Activated T-cell treated with anti-CD3 and anti-CD28 coated beads, Interleukin-2, amount 50 U/mL, for 4 hours (primary cell): ENCODE results near the gene KCTD19. TPM values are rescaled to one million over a fixed set of nuclear protein-coding genes. Genes with fewer than 3 reads are reported as not detected.

Experiments
- ATAC-seq, 2 donors: fragments of 200-7000 bp; cut with Tn5 transposase; one replicate each; pipeline ENCODE4 v1.10.0; 2021
- DNase-seq: peaks from one replicate; pipeline ENCODE4 v3.0.0-alpha.2; 2020
- H3K27me3 Mint-ChIP-seq: one replicate; pipeline ENCODE4 v1.8.0; 2021; ENCODE audit warnings: low read depth, mixed read lengths
- H3K36me3 Mint-ChIP-seq: one replicate; pipeline ENCODE4 v1.8.0; 2022; ENCODE audit warnings: mixed read lengths; ENCODE audit not compliant: insufficient read depth
- H3K4me1 Mint-ChIP-seq: one replicate; pipeline ENCODE4 v1.8.0; 2021; ENCODE audit warnings: low read depth, mixed read lengths
- H3K4me3 Mint-ChIP-seq: one replicate; pipeline ENCODE4 v1.8.0; 2021; ENCODE audit warnings: mild to moderate bottlenecking, moderate library complexity, mixed read lengths
- H3K9me3 Mint-ChIP-seq: one replicate; pipeline ENCODE4 v1.8.0; 2021; ENCODE audit warnings: mixed read lengths
- total RNA-seq, 3 donors: library from RNA; stranded (reverse); gene quantifications; one replicate each; pipeline ENCODE4 v1.2.1, GENCODE V29; 2021

The KCTD19 gene
- total RNA-seq, 3 donors from 2014 or later: 0.16 to 0.66 TPM; not detected in 1

DNA sequence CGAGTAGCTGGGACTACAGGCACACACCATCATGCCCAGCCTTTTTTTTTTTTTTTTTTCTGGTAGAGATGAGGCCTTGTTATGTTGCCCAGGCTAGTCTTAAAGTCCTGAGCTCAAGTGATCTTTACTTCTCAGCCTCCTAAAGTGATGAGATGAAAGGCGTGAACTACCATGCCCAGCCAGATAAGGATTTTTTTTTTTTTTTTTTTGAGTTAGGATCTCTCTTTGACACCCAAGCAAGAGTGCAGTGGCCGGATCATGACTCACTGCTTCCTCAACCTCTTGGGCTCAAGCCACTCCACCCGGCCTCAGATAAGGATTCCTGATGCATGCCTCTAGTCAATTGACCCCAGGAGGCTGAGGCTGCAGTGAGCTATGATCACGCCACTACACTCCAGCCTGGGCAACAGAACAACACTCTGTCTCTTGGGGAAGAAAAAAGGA, 58.4 kb downstream of the KCTD19 start:
- no peaks in the 10 kb centered on the region for H3K4me1 Mint-ChIP-seq
- no peaks in the 10 kb centered on the region for H3K9me3 Mint-ChIP-seq

DNA sequence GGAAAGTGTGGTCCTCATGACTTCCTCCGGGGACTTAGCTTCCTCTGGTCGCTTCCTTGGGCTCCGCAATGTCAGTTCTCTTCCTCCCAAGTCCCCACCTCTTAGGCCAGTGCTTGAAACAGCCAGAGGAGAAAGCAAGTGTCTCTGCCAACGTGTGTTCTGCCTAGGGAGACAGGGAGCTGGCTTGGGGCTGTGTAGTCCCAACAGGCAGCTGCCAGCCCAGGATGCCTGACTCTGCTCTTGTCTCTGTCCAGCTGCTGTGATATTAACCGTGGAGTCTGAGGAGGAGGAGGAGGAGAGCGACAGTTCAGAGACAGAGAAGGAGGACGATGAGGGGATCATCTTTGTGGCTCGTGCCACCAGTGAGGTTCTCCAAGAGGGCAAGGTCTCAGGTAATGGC, 60.7 kb downstream of the KCTD19 start:
- DNase-seq (no peak), ATAC-seq (no peak)
- Mint-ChIP-seq H3K36me3 (no peaks in the 10 kb centered on the region), H3K27me3 (peaks cover 12% of the 10 kb centered on the region), H3K4me1 (no peaks in the 10 kb centered on the region), H3K4me3 (no peak overlapping the region), H3K9me3 (no peaks in the 10 kb centered on the region)

More for the DNA sequence above, 58.4 kb downstream of the KCTD19 start:
- DNase-seq (no peak), ATAC-seq (no peak)
- no peaks in the 10 kb centered on the region for H3K36me3 Mint-ChIP-seq
- H3K27me3 Mint-ChIP-seq: peaks cover 6% of the 10 kb centered on the region
- no peak overlapping the region for H3K4me3 Mint-ChIP-seq

DNA sequence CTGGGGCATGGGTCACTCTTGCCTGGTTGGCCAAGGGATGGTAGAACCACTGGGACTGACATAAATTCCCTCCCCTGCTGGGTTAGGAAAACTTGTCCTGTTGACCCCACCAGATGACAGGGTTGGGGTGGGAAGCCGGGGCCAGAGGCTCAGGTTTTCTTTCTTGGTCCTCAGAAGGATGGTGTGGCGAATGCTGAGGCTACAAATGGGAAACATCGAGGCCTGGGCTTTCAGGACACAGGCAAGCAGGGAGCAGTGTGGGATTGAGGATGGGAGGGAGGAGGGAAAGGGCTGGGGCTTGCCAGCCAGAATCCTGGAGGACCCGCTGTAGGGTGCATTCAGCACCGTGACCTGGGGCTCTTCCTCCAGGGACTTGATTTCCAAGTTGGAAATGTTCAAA, 61.7 kb downstream of the KCTD19 start:
- ATAC-seq (no peak), DNase-seq (no peak)

DNA sequence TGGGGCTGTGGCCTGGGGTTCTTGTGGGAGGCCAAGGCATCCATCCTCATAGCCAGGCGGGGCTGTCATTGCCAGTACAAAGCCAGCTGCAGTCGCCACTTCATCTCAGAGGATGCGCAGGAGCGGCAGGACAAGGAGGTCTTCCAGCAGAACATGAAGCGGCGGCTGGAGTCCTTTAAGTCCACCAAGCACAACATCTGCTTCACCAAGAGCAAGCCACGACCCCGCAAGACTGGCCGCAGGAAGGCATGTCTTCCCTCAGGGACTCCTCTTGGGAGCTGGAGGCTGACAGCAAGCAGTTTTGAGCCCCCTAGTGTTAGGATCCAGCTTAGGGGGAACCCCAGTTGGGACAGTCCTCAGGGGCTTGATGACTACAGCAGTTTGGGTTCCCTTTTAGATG, 62.3 kb downstream of the KCTD19 start:
- ATAC-seq (no peak), DNase-seq (no peak)
- Mint-ChIP-seq H3K36me3 (no peaks in the 10 kb centered on the region), H3K4me3 (no peak overlapping the region), H3K9me3 (no peaks in the 10 kb centered on the region), H3K4me1 (no peaks in the 10 kb centered on the region), H3K27me3 (peaks cover 15% of the 10 kb centered on the region)

More for the DNA sequence above, 61.7 kb downstream of the KCTD19 start:
- no peak overlapping the region for H3K4me3 Mint-ChIP-seq
- no peaks in the 10 kb centered on the region for H3K4me1 Mint-ChIP-seq
- H3K9me3 Mint-ChIP-seq: no peaks in the 10 kb centered on the region
- H3K27me3 Mint-ChIP-seq: peaks cover 15% of the 10 kb centered on the region
- no peaks in the 10 kb centered on the region for H3K36me3 Mint-ChIP-seq

DNA sequence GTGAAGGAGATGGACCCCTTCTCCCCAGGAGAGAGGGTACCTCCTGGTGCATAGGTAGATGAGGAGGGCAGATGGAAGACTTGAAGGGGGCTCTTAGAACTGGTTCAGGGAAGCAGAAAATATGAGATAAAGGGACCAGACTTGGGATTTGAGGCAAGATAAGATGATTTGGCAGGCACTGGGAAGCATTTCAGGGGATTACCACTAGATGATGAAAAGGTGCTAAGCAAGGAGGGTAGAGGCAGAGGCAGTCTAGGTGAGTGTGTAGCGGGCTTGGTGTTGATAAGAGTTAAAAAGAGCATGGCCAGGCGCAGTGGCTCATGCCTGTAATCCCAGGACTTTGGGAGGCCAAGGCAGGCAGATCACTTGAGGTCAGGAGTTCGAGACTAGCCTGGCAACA, 63.3 kb downstream of the KCTD19 start:
- Mint-ChIP-seq H3K36me3 (no peaks in the 10 kb centered on the region), H3K27me3 (peaks cover 15% of the 10 kb centered on the region), H3K4me1 (no peaks in the 10 kb centered on the region), H3K9me3 (no peaks in the 10 kb centered on the region), H3K4me3 (no peak overlapping the region)
- ATAC-seq (no peak), DNase-seq (no peak)

DNA sequence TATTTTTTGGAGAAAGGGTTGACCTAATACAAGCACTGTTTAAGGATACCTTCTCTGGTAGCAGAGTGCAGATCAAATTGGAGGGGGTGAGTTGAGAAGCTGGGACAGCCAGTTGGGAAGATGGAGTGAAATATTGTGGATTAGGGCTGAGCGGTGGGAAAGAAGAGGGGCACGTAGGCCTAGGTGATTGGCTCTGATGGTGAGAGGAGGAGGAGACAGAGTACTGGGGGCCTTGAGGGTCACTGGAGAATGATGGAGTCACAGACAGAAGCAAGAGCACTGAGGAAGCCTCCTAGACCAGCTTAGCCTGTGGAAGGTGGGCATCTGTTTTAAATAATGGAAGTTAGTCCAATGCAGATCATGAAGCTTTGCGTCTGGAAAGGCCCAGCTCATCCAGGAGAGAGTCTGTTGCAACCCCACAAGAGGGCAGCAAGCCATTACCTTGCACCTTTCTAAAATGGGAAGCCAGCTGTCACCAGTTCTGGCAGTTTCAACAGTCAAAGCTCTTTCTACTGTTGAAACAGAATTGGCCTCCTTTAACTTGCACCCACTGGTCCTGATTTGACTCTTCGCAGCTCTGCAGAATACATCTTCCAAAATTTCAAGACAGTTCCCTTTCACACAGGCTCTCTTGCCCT, 66.0 kb downstream of the KCTD19 start:
- Mint-ChIP-seq H3K27me3 (peaks cover 24% of the 10 kb centered on the region), H3K36me3 (no peaks in the 10 kb centered on the region), H3K4me1 (no peaks in the 10 kb centered on the region), H3K4me3 (no peak overlapping the region), H3K9me3 (no peaks in the 10 kb centered on the region)
- DNase-seq (no peak), ATAC-seq (no peak)

DNA sequence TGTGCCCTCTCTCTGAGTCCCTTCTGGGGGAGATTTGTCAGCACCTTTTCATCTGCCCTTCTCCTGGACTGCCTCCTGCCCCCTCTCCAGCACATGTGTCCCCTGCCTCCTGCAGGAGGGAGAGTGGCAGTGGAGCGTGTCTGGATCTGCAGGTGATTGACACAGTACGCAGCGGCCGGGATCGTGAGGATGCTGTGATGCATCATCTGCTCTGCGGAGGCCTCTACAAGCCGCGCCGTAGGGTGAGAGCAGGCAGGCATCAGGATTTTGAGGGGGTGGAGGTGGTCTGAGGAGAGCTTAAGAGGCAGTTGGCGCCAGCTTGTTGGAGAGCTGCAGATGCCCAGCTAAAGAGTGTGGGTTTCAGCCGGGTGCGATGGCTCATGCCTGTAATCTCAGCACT, 66.8 kb downstream of the KCTD19 start:
- no peaks in the 10 kb centered on the region for H3K4me1 Mint-ChIP-seq
- no peaks in the 10 kb centered on the region for H3K9me3 Mint-ChIP-seq
- ATAC-seq: no peak
- H3K27me3 Mint-ChIP-seq: peaks cover 24% of the 10 kb centered on the region
- H3K36me3 Mint-ChIP-seq: no peaks in the 10 kb centered on the region
- DNase-seq: no peak
- no peak overlapping the region for H3K4me3 Mint-ChIP-seq

DNA sequence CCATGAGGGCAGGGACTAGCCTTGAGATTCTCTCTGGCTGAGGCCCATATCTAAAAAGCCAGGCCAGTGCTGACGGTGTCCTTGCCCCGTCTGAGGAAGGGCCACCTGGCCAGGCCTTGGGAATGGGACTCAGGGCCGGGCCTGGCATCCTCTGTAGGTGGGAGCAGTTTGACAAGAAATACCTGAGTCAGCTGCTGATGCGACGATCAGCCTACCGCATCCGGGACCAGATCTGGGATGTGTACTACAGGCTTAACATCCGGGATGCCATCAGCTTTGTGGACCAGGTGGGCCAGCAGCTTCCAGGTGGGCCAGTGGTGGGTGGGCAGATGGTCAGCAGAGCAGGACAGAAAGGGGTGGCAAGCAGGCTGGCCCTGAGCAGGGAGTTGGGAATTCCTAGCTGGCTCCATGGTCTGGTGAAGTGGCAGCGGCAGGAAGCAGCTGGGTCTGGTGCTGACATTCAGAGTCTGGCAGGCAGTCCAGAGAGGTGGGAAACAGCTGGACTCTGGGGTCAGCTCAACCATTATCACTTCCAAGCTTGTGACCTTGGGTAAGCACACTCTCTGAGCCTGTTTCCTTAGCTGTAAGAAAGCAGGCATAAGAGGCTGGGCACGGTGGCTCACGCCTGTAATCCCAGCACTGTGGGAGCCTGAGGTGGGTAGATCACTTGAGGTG, 68.2 kb downstream of the KCTD19 start:
- H3K4me3 Mint-ChIP-seq: no peak overlapping the region
- no peaks in the 10 kb centered on the region for H3K36me3 Mint-ChIP-seq
- no peaks in the 10 kb centered on the region for H3K9me3 Mint-ChIP-seq
- ATAC-seq (no peak), DNase-seq (no peak)
- peaks cover 20% of the 10 kb centered on the region for H3K27me3 Mint-ChIP-seq
- no peaks in the 10 kb centered on the region for H3K4me1 Mint-ChIP-seq

DNA sequence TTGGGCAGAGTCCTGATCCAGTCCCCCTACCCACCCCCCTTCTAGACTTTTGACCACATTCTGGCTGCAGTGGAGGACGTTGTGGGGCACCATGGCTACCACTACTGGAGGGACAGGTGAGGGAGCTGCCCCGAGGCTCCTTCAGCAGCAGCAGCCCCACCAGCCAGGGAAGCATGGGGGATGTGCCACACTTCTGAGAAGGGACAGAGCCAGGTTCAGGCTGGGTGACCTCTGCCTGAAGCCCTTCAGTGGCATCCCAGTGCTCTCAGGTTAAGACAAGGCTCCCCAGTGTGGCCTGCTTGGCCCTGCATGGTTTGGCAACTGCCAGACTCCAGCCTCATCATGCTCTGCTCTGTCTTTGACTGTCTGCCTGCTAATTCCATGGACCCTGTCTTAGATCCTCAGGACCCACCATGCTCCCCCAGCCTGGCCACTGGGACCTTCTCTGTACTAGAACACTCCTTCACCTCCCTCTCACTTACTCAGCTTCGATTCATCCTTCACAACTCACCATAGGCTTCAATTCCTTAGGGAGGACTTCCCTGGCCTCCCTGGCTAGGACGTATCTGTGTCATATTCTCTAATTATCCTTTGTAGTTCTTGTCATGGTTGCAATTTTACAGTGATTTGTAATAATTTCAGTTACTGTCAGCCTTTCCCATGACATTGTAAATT, 68.9 kb downstream of the KCTD19 start:
- H3K27me3 Mint-ChIP-seq: peaks cover 13% of the 10 kb centered on the region
- no peak overlapping the region for H3K4me3 Mint-ChIP-seq
- H3K4me1 Mint-ChIP-seq: no peaks in the 10 kb centered on the region
- no peaks in the 10 kb centered on the region for H3K9me3 Mint-ChIP-seq
- no peaks in the 10 kb centered on the region for H3K36me3 Mint-ChIP-seq
- ATAC-seq: no peak
- DNase-seq: no peak

DNA sequence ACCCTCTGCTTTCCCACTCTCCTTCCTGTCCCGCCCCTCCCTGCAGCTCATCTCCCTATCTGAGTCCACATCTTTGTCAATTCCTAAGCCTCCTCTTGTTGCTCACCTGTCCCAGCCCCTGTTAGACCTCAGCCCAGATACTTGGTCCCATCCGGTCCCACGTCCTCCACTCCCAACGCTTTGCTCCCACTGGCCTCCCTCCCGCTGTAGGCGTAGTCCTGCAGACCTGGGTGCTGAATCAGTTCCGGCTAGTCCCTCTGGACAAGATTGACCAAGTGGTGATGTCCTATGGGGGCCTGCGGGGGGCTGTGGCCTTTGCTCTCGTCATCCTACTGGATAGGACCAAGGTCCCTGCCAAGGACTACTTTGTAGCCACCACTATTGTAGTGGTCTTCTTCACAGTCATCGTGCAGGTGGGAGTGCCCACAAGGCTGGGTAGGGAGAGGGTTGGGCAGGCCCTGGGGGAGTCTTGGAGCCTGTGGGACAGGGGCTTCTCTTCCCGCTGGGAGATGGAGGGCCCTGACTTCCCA, 69.8 kb downstream of the KCTD19 start:
- peaks cover 12% of the 10 kb centered on the region for H3K27me3 Mint-ChIP-seq
- H3K4me1 Mint-ChIP-seq: no peaks in the 10 kb centered on the region
- H3K4me3 Mint-ChIP-seq: no peak overlapping the region
- H3K9me3 Mint-ChIP-seq: no peaks in the 10 kb centered on the region
- DNase-seq: no peak
- no peak for ATAC-seq
- no peaks in the 10 kb centered on the region for H3K36me3 Mint-ChIP-seq

DNA sequence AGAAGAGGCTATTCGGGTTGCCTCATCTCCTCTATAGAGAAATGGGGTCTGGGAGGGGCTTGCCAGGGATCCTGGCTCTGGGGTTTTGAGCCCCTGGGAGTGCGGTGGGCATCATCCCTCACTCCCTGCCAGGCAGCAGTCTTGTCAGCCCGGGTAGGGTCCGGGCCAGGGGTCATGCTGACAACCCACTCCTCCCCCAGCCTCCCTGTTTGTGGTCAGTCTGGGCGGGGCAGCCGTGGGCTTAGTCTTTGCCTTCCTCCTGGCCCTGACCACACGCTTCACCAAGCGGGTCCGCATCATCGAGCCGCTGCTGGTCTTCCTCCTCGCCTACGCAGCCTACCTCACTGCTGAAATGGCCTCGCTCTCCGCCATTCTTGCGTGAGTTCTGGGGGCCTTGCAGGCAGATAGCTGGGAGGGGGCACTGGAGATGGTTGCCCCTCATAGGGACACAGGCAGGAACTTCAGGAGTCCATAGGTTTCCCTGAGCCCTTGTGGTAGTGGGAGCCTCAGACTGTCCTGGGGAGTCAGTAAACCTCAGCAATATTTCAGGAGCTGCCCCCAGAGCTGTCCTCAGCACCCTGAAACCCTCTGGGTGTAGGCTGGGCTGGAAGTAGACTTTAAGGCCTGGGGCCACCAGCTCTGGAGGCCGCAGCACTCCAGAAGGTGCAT, 70.9 kb downstream of the KCTD19 start:
- H3K27me3 Mint-ChIP-seq: peaks cover 12% of the 10 kb centered on the region
- DNase-seq: no peak
- no peak for ATAC-seq
- no peak overlapping the region for H3K4me3 Mint-ChIP-seq
- H3K36me3 Mint-ChIP-seq: no peaks in the 10 kb centered on the region
- no peaks in the 10 kb centered on the region for H3K9me3 Mint-ChIP-seq
- H3K4me1 Mint-ChIP-seq: no peaks in the 10 kb centered on the region

DNA sequence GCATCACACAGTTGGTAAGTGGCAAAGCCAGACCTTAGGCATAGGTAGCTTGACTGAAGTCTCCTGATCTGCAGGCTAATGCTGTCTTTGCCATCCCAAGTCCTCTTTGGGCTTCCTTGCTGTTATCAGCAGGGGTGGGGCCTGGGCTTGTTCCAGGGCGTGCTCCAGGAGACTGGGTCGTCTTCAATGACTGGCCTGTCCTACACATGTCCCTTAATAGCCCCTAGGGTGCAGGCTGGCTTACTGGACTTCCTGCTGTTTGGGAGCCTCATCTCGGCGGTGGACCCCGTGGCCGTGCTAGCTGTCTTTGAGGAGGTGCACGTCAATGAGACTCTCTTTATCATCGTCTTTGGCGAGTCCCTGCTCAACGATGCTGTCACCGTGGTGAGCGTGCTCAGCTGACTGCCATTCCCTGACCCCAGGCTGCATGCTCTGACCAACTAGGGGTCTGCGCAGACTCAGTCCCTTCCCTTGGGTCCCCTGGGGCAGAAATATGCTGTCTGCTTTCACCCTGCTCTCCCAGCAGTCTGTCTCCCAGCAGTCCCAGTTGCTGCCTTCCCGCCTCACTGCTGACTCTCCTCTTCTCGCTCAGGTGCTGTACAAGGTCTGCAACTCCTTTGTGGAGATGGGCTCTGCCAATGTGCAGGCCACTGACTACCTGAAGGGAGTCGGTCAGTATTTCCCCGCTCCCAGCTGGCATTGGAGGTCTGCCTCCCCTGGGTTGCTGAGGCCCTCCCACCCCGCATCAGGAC, 71.6 kb downstream of the KCTD19 start:
- Mint-ChIP-seq H3K9me3 (no peaks in the 10 kb centered on the region), H3K4me3 (no peak overlapping the region), H3K36me3 (no peaks in the 10 kb centered on the region), H3K27me3 (peaks cover 16% of the 10 kb centered on the region), H3K4me1 (peaks cover 4% of the 10 kb centered on the region)
- no peak for DNase-seq
- ATAC-seq: no peak

DNA sequence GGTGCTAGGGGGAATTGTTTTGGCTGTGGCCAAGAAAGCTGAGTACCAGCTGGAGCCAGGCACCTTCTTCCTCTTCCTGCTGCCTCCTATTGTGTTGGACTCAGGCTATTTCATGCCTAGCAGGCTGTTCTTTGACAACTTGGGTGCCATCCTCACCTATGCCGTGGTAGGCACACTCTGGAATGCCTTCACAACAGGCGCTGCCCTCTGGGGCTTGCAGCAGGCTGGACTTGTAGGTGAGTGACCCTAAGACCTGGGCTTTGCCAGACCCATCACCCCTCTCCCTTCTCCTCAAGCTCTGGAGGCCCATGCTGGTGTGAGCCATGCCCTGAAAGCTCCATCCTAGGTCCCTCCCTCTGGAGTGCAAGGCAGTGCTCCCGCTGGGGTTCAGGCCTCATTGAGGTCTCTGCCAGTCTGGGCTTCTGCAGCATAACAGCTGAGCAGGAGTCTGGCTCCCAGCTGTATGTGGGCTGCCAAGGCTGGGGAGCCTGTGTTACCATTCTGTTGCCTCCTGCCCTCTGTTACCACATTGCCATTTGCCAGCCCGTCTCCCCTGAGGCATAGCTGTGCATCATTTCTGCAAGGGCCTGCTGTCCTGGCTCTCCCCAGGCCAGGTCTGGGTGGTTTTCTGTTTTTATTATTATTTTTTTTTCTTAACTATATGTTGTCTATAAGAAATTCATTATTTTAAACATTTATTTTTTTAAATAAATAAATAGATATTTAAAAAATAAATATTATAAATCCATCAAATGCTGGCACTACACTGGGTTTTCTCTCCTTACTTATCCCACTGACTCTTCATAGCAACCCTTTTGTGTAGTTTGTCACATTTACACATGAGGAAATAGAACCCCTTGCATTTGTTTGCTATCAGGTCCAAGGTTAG, 73.7 kb downstream of the KCTD19 start:
- Mint-ChIP-seq H3K4me1 (peaks cover 18% of the 10 kb centered on the region), H3K27me3 (peaks cover 18% of the 10 kb centered on the region), H3K36me3 (no peaks in the 10 kb centered on the region), H3K9me3 (no peaks in the 10 kb centered on the region), H3K4me3 (no peak overlapping the region)
- DNase-seq: no peak
- ATAC-seq: no peak
